Tibial nerve (tissue), 4 donors: ENCODE data around the gene THBS2. TPM values are rescaled to one million over a fixed set of nuclear protein-coding genes. Genes with fewer than 3 reads are reported as not detected.

Experiments
- DNase-seq, 2 donors: peaks; one replicate each; pipeline ENCODE4 v3.0.0-alpha.2; 2019; ENCODE audit warnings: low spot score in 2 of 2
- H3K27ac ChIP-seq, 4 donors: fragments of 200-600 bp; sonication (generic) in 3 of 4; one replicate each; pipeline ENCODE4 v1.5.1; 2017 to 2019; ENCODE audit warnings: mild to moderate bottlenecking in 1 of 4
- H3K27me3 ChIP-seq, 2 donors: fragments of 200-600 bp; sonication (generic) in 1 of 2; one replicate each; pipeline versions ENCODE4 v1.5.1 to v1.6.0; 2017 to 2019
- H3K36me3 ChIP-seq, 3 donors: fragments of 200-600 bp; sonication (generic); one replicate each; pipeline ENCODE4 v1.5.1; 2018 to 2019
- H3K4me1 ChIP-seq, 4 donors: fragments of 200-600 bp; sonication (generic) in 3 of 4; one replicate each; pipeline ENCODE4 v1.5.1; 2017 to 2019
- H3K4me3 ChIP-seq, 4 donors: fragments of 200-600 bp; sonication (generic) in 3 of 4; one replicate each; pipeline ENCODE4 v1.5.1; 2017 to 2019; ENCODE audit warnings: mild to moderate bottlenecking in 1 of 4, moderate library complexity in 1 of 4
- H3K9me3 ChIP-seq, 4 donors: fragments of 200-600 bp; sonication (generic) in 3 of 4; one replicate each; pipeline ENCODE4 v1.5.1; 2017 to 2019
- EP300 ChIP-seq, 2 donors: sonication (generic); formaldehyde crosslinking; IDR thresholded peaks; one replicate each; pipeline ENCODE4 v1.6.1; 2017; ENCODE audit warnings: antibody characterized with exemption in 2 of 2, mild to moderate bottlenecking in 1 of 2
- POLR2A ChIP-seq, 2 donors: fragments of 450-650 bp; IDR thresholded peaks; one replicate each; pipeline ENCODE4 v1.6.1; 2017; ENCODE audit warnings: antibody characterized with exemption in 2 of 2, mild to moderate bottlenecking in 2 of 2, moderate library complexity in 2 of 2
- WGBS, 2 donors: methylation state at CpG; one replicate each; pipeline ENCODE4 v1.1.5; 2018; 5-methylcytosine and 5-hydroxymethylcytosine counted together
- total RNA-seq, 4 donors: library from RNA; depleted of rRNA; stranded (reverse); fragments of >200 nt; gene quantifications; one replicate each; pipeline ENCODE4 v1.1.0, GENCODE V29; 2016
- TF ChIP-seq, protein P1 (sequence below), 5 experiments: fragments of 200-600 bp in 3 of 5; fragments of 450-650 bp in 2 of 5; sonication (generic) in 3 of 5; IDR thresholded peaks; one replicate each; pipeline ENCODE4 v1.5.1; 2016 to 2019; ENCODE audit warnings: antibody characterized with exemption in 5 of 5, mild to moderate bottlenecking in 3 of 5, moderate library complexity in 2 of 5

The THBS2 gene
- total RNA-seq, 4 donors from 2014 or later: 39.5 to 107 (median 82.7) TPM

DNA sequence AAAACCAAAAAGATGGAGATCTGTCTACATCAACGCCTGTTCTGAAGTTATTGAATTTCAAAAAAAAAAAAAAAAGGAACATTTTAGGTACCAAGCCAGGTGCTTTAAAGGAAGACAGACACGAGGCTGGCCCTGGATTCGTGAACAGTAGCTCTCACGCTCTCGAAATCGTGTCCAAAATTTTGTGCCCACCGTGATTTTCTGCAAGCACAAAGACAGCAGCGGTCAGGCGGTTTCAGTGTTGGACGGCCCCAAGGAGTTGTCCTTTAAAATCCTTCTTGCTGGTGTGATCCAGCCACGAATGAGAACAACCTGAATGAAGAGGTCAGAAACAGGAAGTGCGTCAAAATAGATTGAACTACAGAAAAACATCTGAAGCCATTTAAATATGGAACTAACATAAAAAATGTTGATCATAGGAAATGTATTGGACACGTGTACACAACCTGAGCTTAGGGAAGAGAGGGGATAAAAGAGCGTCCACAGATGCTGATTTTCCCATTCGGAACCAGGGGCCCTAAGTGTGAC is 78.2 kb downstream of the THBS2 start:
- Histone ChIP-seq H3K4me1 (peaks cover 0 to 23% (median 0%) of the 10 kb centered on the region in 4 donors), H3K36me3 (no peaks in the 10 kb centered on the region), H3K27ac (no peak overlapping the region), H3K27me3 (no peaks in the 10 kb centered on the region), H3K4me3 (peak overlapping the region in 1 of 4 donors; percentile 24), H3K9me3 (no peaks in the 10 kb centered on the region)
- no peak for TF ChIP-seq EP300 (IDR thresholded peaks at IDR 0.05)
- TF ChIP-seq POLR2A (IDR thresholded peaks at IDR 0.05): no peak
- TF ChIP-seq, protein P1, sequence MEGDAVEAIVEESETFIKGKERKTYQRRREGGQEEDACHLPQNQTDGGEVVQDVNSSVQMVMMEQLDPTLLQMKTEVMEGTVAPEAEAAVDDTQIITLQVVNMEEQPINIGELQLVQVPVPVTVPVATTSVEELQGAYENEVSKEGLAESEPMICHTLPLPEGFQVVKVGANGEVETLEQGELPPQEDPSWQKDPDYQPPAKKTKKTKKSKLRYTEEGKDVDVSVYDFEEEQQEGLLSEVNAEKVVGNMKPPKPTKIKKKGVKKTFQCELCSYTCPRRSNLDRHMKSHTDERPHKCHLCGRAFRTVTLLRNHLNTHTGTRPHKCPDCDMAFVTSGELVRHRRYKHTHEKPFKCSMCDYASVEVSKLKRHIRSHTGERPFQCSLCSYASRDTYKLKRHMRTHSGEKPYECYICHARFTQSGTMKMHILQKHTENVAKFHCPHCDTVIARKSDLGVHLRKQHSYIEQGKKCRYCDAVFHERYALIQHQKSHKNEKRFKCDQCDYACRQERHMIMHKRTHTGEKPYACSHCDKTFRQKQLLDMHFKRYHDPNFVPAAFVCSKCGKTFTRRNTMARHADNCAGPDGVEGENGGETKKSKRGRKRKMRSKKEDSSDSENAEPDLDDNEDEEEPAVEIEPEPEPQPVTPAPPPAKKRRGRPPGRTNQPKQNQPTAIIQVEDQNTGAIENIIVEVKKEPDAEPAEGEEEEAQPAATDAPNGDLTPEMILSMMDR (IDR thresholded peaks at IDR 0.05): no peak
- no peak for DNase-seq
- WGBS, 2 donors: 87 to 88% methylated on average over 15 of the region's 15 CpGs

GRCh38 chr6:169174516-169175359 is 78.9 kb downstream of the THBS2 start:
- WGBS, 2 donors: 68 to 72% methylated on average over 26 of the region's 28 CpGs
- Histone ChIP-seq H3K36me3 (no peaks in the 10 kb centered on the region), H3K4me1 (peaks cover 0 to 28% (median 0%) of the 10 kb centered on the region in 4 donors), H3K4me3 (peak overlapping the region in 1 of 4 donors; percentile 24), H3K27ac (peak overlapping the region in 1 of 4 donors; percentile 50), H3K9me3 (no peaks in the 10 kb centered on the region), H3K27me3 (no peaks in the 10 kb centered on the region)
- no peak for TF ChIP-seq EP300 (IDR thresholded peaks at IDR 0.05)
- TF ChIP-seq POLR2A (IDR thresholded peaks at IDR 0.05): no peak
- TF ChIP-seq, protein P1 (IDR thresholded peaks at IDR 0.05): no peak
- no peak for DNase-seq

- H3K27ac ChIP-seq: peak overlapping the region in 2 of 4 donors; percentile 86 to 87
- no peak overlapping the region for H3K4me3 ChIP-seq
- no peaks in the 10 kb centered on the region for H3K36me3 ChIP-seq
- no peaks in the 10 kb centered on the region for H3K27me3 ChIP-seq
- no peaks in the 10 kb centered on the region for H3K9me3 ChIP-seq
- DNase-seq: no peak
- 94 to 97% methylated on average over 25 of the region's 25 CpGs for WGBS, 2 donors
- TF ChIP-seq, protein P1 (IDR thresholded peaks at IDR 0.05): no peak
- TF ChIP-seq POLR2A (IDR thresholded peaks at IDR 0.05) (no peak), EP300 (IDR thresholded peaks at IDR 0.05) (no peak)
- peaks cover 0 to 34% (median 0%) of the 10 kb centered on the region in 4 donors for H3K4me1 ChIP-seq
Measured at GRCh38 chr6:169173532-169174268, 79.9 kb downstream of the THBS2 start.

GRCh38 chr6:169172946-169173345 is 80.7 kb downstream of the THBS2 start:
- TF ChIP-seq, protein P1 (IDR thresholded peaks at IDR 0.05): no peak
- TF ChIP-seq EP300 (IDR thresholded peaks at IDR 0.05) (no peak), POLR2A (IDR thresholded peaks at IDR 0.05) (no peak)
- Histone ChIP-seq H3K36me3 (no peaks in the 10 kb centered on the region), H3K9me3 (no peaks in the 10 kb centered on the region), H3K4me1 (peaks cover 0 to 34% (median 0%) of the 10 kb centered on the region in 4 donors), H3K4me3 (no peak overlapping the region), H3K27me3 (no peaks in the 10 kb centered on the region), H3K27ac (peak overlapping the region; percentile 17 to 87 (median 77))
- 79 to 81% methylated on average over 9 of the region's 9 CpGs for WGBS, 2 donors
- no peak for DNase-seq
